Type B pancreatic cell (in vitro differentiated cells): ENCODE data around the gene TTC19. TPM values are rescaled to one million over a fixed set of nuclear protein-coding genes. Genes with fewer than 3 reads are reported as not detected.
"Not testable (repeated sequence)": the region's sequence is repeated elsewhere in the genome, so short reads cannot be mapped to it uniquely, and the experiment has no call there.

Experiments
- DNase-seq: peaks from one replicate; pipeline ENCODE4 v3.0.0; 2021; ENCODE audit warnings: mixed read lengths; ENCODE audit not compliant: unreplicated experiment; ENCODE audit errors: extremely low spot score
- H3K27ac Mint-ChIP-seq: 2 replicates; pipeline ENCODE4 v1.8.0; 2021; ENCODE audit warnings: mild to moderate bottlenecking, mixed read lengths
- H3K27me3 Mint-ChIP-seq: 2 replicates; pipeline ENCODE4 v1.8.0; 2021; ENCODE audit warnings: mixed read lengths
- H3K36me3 Mint-ChIP-seq: 2 replicates; pipeline ENCODE4 v1.8.0; 2021; ENCODE audit warnings: mixed read lengths
- H3K4me1 Mint-ChIP-seq: one replicate; pipeline ENCODE4 v1.8.0; 2021; ENCODE audit warnings: mixed read lengths; ENCODE audit not compliant: unreplicated experiment
- H3K4me3 Mint-ChIP-seq: 2 replicates; pipeline ENCODE4 v1.8.0; 2021; ENCODE audit warnings: mild to moderate bottlenecking, mixed read lengths
- H3K9me3 Mint-ChIP-seq: 2 replicates; pipeline ENCODE4 v1.8.0; 2021; ENCODE audit warnings: mixed read lengths
- CTCF ChIP-seq: fragments of 200-600 bp; sonication (generic); conservative IDR thresholded peaks from 2 replicates; pipeline ENCODE4 v1.5.0; 2021; ENCODE audit warnings: antibody characterized with exemption, mild to moderate bottlenecking
- total RNA-seq: library from RNA; stranded (reverse); gene quantifications from 2 replicates; pipeline ENCODE4 v1.2.1, GENCODE V29; 2021; ENCODE audit warnings: low replicate concordance

The TTC19 gene
- total RNA-seq, 1 donor from 2014 or later: 43.3 TPM

DNA sequence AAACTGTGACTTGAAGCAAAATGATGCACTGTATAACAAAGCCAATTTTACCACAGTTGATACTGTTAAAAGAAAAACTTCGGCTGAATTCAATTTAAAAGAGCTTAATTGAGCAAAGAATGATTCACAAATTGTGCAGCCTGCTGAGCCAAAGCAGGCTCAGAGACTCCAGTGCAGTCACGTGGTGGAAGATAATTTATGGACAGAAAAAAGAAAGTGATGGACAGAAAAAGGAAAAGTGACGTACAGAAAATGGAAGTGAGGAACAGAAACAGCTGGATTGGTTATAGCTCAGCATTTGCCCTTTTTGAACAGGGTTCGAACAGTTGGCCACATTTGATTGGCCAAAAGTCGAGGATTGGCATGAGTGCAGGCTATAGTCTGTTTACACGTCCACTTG lies 25.8 kb upstream of the TTC19 start:
- H3K27me3 Mint-ChIP-seq: no peaks in the 10 kb centered on the region
- no peak for DNase-seq
- H3K4me3 Mint-ChIP-seq: no peak overlapping the region
- H3K36me3 Mint-ChIP-seq: peaks cover 18% of the 10 kb centered on the region
- H3K27ac Mint-ChIP-seq: no peak overlapping the region
- no peaks in the 10 kb centered on the region for H3K9me3 Mint-ChIP-seq
- no peak for TF ChIP-seq CTCF
- no peaks in the 10 kb centered on the region for H3K4me1 Mint-ChIP-seq

DNA sequence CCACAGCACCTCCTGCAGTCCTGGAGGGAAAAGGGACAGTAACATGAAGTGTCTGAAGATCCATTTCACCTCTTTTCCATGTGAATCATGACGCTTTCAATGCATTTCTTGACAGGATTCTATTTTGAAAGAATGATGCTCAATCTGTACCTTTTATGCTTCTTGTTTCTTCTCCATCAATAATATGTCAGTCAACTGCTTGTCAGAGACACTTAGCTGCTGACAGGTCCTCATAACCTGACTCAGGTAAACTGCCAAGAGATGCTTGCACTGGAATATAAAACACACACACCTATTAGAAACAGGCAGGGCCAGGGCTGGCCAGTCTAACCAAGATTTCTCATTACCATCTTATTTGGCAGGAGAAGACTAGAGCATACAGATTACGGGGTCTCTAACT lies 21.7 kb upstream of the TTC19 start:
- no peaks in the 10 kb centered on the region for H3K4me1 Mint-ChIP-seq
- no peaks in the 10 kb centered on the region for H3K27me3 Mint-ChIP-seq
- no peak for DNase-seq
- H3K9me3 Mint-ChIP-seq: no peaks in the 10 kb centered on the region
- no peak overlapping the region for H3K27ac Mint-ChIP-seq
- H3K4me3 Mint-ChIP-seq: no peak overlapping the region
- peaks cover 36% of the 10 kb centered on the region for H3K36me3 Mint-ChIP-seq
- TF ChIP-seq CTCF: no peak

- H3K27ac Mint-ChIP-seq: no peak overlapping the region
- H3K9me3 Mint-ChIP-seq: no peaks in the 10 kb centered on the region
- no peak for DNase-seq
- TF ChIP-seq CTCF: no peak
- H3K27me3 Mint-ChIP-seq: no peaks in the 10 kb centered on the region
- peaks cover 36% of the 10 kb centered on the region for H3K36me3 Mint-ChIP-seq
- no peak overlapping the region for H3K4me3 Mint-ChIP-seq
- H3K4me1 Mint-ChIP-seq: no peaks in the 10 kb centered on the region
Measured at GRCh38 chr17:15978606-15979005, 21.0 kb upstream of the TTC19 start.

GRCh38 chr17:15979013-15979412 lies 20.6 kb upstream of the TTC19 start:
- DNase-seq: not testable (repeated sequence)

GRCh38 chr17:15981208-15981607 lies 18.4 kb upstream of the TTC19 start:
- DNase-seq: no peak
- no peaks in the 10 kb centered on the region for H3K9me3 Mint-ChIP-seq
- TF ChIP-seq CTCF: no peak
- H3K36me3 Mint-ChIP-seq: peaks cover 37% of the 10 kb centered on the region
- no peaks in the 10 kb centered on the region for H3K4me1 Mint-ChIP-seq
- no peak overlapping the region for H3K27ac Mint-ChIP-seq
- no peak overlapping the region for H3K4me3 Mint-ChIP-seq
- H3K27me3 Mint-ChIP-seq: no peaks in the 10 kb centered on the region

More at GRCh38 chr17:15979013-15979412, 20.6 kb upstream of the TTC19 start:
- peaks cover 39% of the 10 kb centered on the region for H3K36me3 Mint-ChIP-seq
- not testable (repeated sequence) for H3K27me3 Mint-ChIP-seq, H3K27ac Mint-ChIP-seq, H3K4me1 Mint-ChIP-seq, H3K9me3 Mint-ChIP-seq, H3K4me3 Mint-ChIP-seq

DNA sequence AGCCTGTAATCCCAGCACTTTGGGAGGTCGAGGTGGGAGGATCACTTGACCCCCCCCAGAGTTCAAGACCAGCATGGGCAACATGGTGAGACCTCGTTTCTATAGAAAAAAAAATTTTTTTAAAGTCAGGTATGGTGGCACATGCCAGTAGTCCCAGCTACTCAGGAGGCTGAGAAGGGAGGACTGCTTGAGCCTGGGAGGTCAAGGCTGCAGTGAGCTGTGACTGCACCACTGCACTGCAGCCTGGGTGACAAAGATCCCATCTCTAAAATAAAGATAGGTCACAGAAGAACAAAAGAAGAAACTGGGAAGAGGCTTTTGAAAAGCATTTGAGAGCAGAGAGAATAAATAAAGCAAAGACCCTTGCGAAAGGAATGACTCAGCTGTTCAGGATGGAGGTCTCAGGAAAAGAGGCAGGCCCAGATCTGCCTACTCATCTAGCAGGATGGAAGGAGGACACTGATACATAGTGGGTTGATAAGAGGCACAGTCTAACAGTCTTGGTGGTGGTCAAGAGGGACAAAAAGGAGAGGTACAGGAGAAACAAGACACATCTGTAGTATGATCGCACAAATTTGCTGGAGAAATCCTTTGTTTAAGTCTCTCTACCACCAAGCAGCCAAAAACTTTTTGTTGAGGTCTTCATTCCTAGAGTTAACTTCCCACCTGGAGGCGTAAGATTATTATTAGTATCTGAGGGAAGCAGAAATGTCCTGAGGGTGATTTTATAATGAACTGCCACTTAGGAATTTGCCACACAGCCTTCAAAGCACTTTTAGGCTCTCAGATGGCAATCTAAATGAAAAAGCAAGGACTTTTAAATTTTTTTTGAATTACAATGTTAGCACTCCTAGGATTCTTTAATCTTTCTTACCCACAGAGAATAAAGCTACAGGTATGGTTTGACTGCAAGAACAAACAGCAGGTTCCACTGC lies 17.7 kb upstream of the TTC19 start:
- Mint-ChIP-seq H3K27ac (peak overlapping the region; percentile 66), H3K9me3 (no peaks in the 10 kb centered on the region), H3K27me3 (no peaks in the 10 kb centered on the region), H3K36me3 (peaks cover 39% of the 10 kb centered on the region), H3K4me3 (no peak overlapping the region), H3K4me1 (no peaks in the 10 kb centered on the region)
- no peak for DNase-seq
- no peak for TF ChIP-seq CTCF
